Right cardiac atrium (tissue), 5 donors: ENCODE data around the gene CPO. TPM values are rescaled to one million over a fixed set of nuclear protein-coding genes. Genes with fewer than 3 reads are reported as not detected.
A peak's percentile ranks its signal among the peaks of the same experiment; 100 is the strongest.

Source experiments
- ATAC-seq, 2 donors: fragments of 200-7000 bp; cut with Tn5 transposase; one replicate each; pipeline versions ENCODE4 v1.8.0 to v1.9.1; 2020; ENCODE audit warnings: moderate library complexity in 2 of 2, mild to moderate bottlenecking in 1 of 2
- DNase-seq, 3 donors: peaks; one replicate each; pipeline ENCODE4 v3.0.0-alpha.2; 2020
- H3K27ac ChIP-seq: one replicate; pipeline ENCODE4 v1.5.1; 2013; ENCODE audit warnings: mild to moderate bottlenecking, low read length, control low read depth, moderate library complexity
- H3K27me3 ChIP-seq: one replicate; pipeline ENCODE4 v1.6.1; 2013; ENCODE audit not compliant: control insufficient read depth, insufficient read depth
- H3K4me1 ChIP-seq: one replicate; pipeline ENCODE4 v1.6.1; 2013; ENCODE audit warnings: low read length; ENCODE audit not compliant: control insufficient read depth, insufficient read depth
- H3K4me3 ChIP-seq: one replicate; pipeline ENCODE4 v1.5.1; 2013; ENCODE audit warnings: low read length, control low read depth
- H3K9me3 ChIP-seq: one replicate; pipeline ENCODE4 v1.6.1; 2013; ENCODE audit warnings: low read length; ENCODE audit not compliant: control insufficient read depth
- WGBS: extraction: QIAGEN DNeasy Blood & Tissue Kit; methylation state at CpG from one replicate; pipeline ENCODE4 v1.1.7; 2013; 5-methylcytosine and 5-hydroxymethylcytosine counted together
- intact Hi-C, 4 donors: fragments of 100-400 bp; cut with DNase I; formaldehyde crosslinking; loops; one replicate each; pipeline versions ENCODE4 v1.11.0 to v1.14.0; 2022 to 2023
- polyA plus RNA-seq: library from polyadenylated mRNA; stranded (reverse); fragments of 200-250 nt; gene quantifications from one replicate; pipeline ENCODE4 v1.2.3, GENCODE V29; 2013
- total RNA-seq, 4 donors: library from RNA; stranded (reverse); fragmentation: NEBNext Ultra II Directional; extraction: Animal tissue kit (Norgen Biotek cat#: 25700); gene quantifications; one replicate each; pipeline ENCODE4 v1.2.1, GENCODE V29; 2021
- donor health status: healthy with polysubstance abuse.
- donor health status: DM: no; HTN: yes; CAD: no.
- donor health status: DM: no; HTN: no; CAD: no.
- donor health status: DM: no; HTN: yes; CAD: no; lungs with severe emphysema.
- donor health status: DM: yes; HTN: yes; CAD: no.

Gene CPO
- total and polyA plus RNA-seq, 5 donors, result 0.31 to 0.52 (median 0.46) TPM; not detected in 1

GRCh38 chr2:206974551-206974950, 35.2 kb downstream of the CPO start:
- ATAC-seq (no peak), DNase-seq (no peak)
- Histone ChIP-seq H3K27ac (no peak overlapping the region), H3K4me1 (no peaks in the 10 kb centered on the region), H3K4me3 (no peak overlapping the region), H3K9me3 (no peaks in the 10 kb centered on the region), H3K27me3 (no peaks in the 10 kb centered on the region)
- intact Hi-C loops, result loop anchor here in 2 of 4 donors (10.0 kb wide), 1 partner anchor 170 kb away; no protein-coding TSS in a partner anchor
- 39% methylated on average over 2 of the region's 2 CpGs for WGBS

GRCh38 chr2:206978746-206979145, 39.4 kb downstream of the CPO start:
- Histone ChIP-seq H3K4me1 (peaks cover 5% of the 10 kb centered on the region), H3K27me3 (no peaks in the 10 kb centered on the region), H3K27ac (no peak overlapping the region), H3K4me3 (no peak overlapping the region), H3K9me3 (no peaks in the 10 kb centered on the region)
- DNase-seq (no peak), ATAC-seq (no peak)
- intact Hi-C loops, result loop anchor here in 2 of 4 donors (10.0 kb wide), 1 partner anchor 174 kb away; no protein-coding TSS in a partner anchor
- 86% methylated on average over 5 of the region's 5 CpGs for WGBS

- intact Hi-C loops, result loop anchor here in 2 of 4 donors (10.0 kb wide), 1 partner anchor 175 kb away; no protein-coding TSS in a partner anchor
- Histone ChIP-seq H3K9me3 (no peaks in the 10 kb centered on the region), H3K4me3 (no peak overlapping the region), H3K27me3 (no peaks in the 10 kb centered on the region), H3K4me1 (peaks cover 5% of the 10 kb centered on the region), H3K27ac (no peak overlapping the region)
- ATAC-seq, result no peak
- no peak for DNase-seq
- 95% methylated on average over 3 of the region's 3 CpGs for WGBS
These were observed 40.0 kb downstream of the CPO start for GRCh38 chr2:206979365-206979764.

- intact Hi-C loops, result loop anchor here (2.0 to 10.0 kb wide), 8 partner anchors 175 to 497 kb away; partner anchors contain the start of gene KLF7 (in 3 of the 4)
- 64% methylated on average over 2 of the region's 2 CpGs for WGBS
- ATAC-seq, result no peak
These were observed 40.6 kb downstream of the CPO start for GRCh38 chr2:206979922-206980321.

GRCh38 chr2:206980413-206980812, 41.1 kb downstream of the CPO start:
- H3K27ac ChIP-seq, result no peak overlapping the region
- no peak for DNase-seq
- H3K9me3 ChIP-seq, result no peaks in the 10 kb centered on the region
- peaks cover 5% of the 10 kb centered on the region for H3K4me1 ChIP-seq
- intact Hi-C loops, result loop anchor here (2.0 to 10.0 kb wide), 7 partner anchors 178 to 497 kb away; partner anchors contain the start of gene KLF7 (in 3 of the 4)
- H3K4me3 ChIP-seq, result no peak overlapping the region
- ATAC-seq, result no peak
- no peaks in the 10 kb centered on the region for H3K27me3 ChIP-seq

More at GRCh38 chr2:206979922-206980321, 40.6 kb downstream of the CPO start:
- DNase-seq, result no peak
- Histone ChIP-seq H3K27ac (no peak overlapping the region), H3K4me1 (peaks cover 5% of the 10 kb centered on the region), H3K27me3 (no peaks in the 10 kb centered on the region), H3K9me3 (no peaks in the 10 kb centered on the region), H3K4me3 (no peak overlapping the region)

- no peak for DNase-seq
- Histone ChIP-seq H3K27ac (no peak overlapping the region), H3K4me1 (peaks cover 5% of the 10 kb centered on the region), H3K27me3 (no peaks in the 10 kb centered on the region), H3K4me3 (no peak overlapping the region), H3K9me3 (no peaks in the 10 kb centered on the region)
- intact Hi-C loops, result loop anchor here (2.0 to 10.0 kb wide), 7 partner anchors 179 to 496 kb away; partner anchors contain the start of gene KLF7 (in 3 of the 4)
- WGBS, result 71% methylated on average over 12 of the region's 12 CpGs
- peak in 1 of 2 donors; percentile 41 for ATAC-seq
These were observed 41.9 kb downstream of the CPO start for GRCh38 chr2:206981086-206981674.

GRCh38 chr2:206981739-206982340, 42.5 kb downstream of the CPO start:
- intact Hi-C loops, result loop anchor here (2.0 to 10.0 kb wide), 7 partner anchors 180 to 495 kb away; partner anchors contain the start of gene KLF7 (in 3 of the 4)
- H3K9me3 ChIP-seq, result no peaks in the 10 kb centered on the region
- H3K27me3 ChIP-seq, result no peaks in the 10 kb centered on the region
- H3K27ac ChIP-seq, result no peak overlapping the region
- H3K4me1 ChIP-seq, result peaks cover 5% of the 10 kb centered on the region
- DNase-seq (peak; percentile 72 to 90 (median 87)), ATAC-seq (peak; percentile 92 to 95)
- H3K4me3 ChIP-seq, result peak overlapping the region; percentile 18
- WGBS, result 41% methylated on average over 8 of the region's 8 CpGs

- intact Hi-C loops, result loop anchor here (5.0 to 10.0 kb wide), 6 partner anchors 180 to 495 kb away; partner anchors contain the start of gene KLF7 (in 3 of the 4)
- no peaks in the 10 kb centered on the region for H3K9me3 ChIP-seq
- peak in 1 of 2 donors; percentile 23 for ATAC-seq
- no peak for DNase-seq
- no peaks in the 10 kb centered on the region for H3K27me3 ChIP-seq
- no peak overlapping the region for H3K27ac ChIP-seq
- no peak overlapping the region for H3K4me3 ChIP-seq
- WGBS, result 62% methylated on average over 8 of the region's 8 CpGs
- peaks cover 5% of the 10 kb centered on the region for H3K4me1 ChIP-seq
These were observed 43.1 kb downstream of the CPO start for GRCh38 chr2:206982360-206982955.

- Histone ChIP-seq H3K27ac (no peak overlapping the region), H3K4me3 (no peak overlapping the region), H3K27me3 (no peaks in the 10 kb centered on the region), H3K4me1 (peaks cover 5% of the 10 kb centered on the region), H3K9me3 (no peaks in the 10 kb centered on the region)
- DNase-seq (peak in 2 of 3 donors; percentile 49 to 51), ATAC-seq (no peak)
- intact Hi-C loops, result loop anchor here (5.0 to 10.0 kb wide), 6 partner anchors 181 to 494 kb away; partner anchors contain the start of gene KLF7 (in 3 of the 4)
- 72% methylated on average over 5 of the region's 5 CpGs for WGBS
These were observed 44.0 kb downstream of the CPO start for GRCh38 chr2:206983161-206983859.

- H3K27ac ChIP-seq, result no peak overlapping the region
These were observed 44.9 kb downstream of the CPO start for GRCh38 chr2:206984206-206984605.

More at GRCh38 chr2:206984206-206984605, 44.9 kb downstream of the CPO start:
- no peak overlapping the region for H3K4me3 ChIP-seq
- DNase-seq (no peak), ATAC-seq (no peak)
- no peaks in the 10 kb centered on the region for H3K27me3 ChIP-seq
- WGBS, result 84% methylated on average over 4 of the region's 4 CpGs
- H3K4me1 ChIP-seq, result peaks cover 5% of the 10 kb centered on the region
- intact Hi-C loops, result loop anchor here (5.0 to 10.0 kb wide), 6 partner anchors 181 to 493 kb away; partner anchors contain the start of gene KLF7 (in 3 of the 4)
- no peaks in the 10 kb centered on the region for H3K9me3 ChIP-seq
